H1 (cell line): Measurements from ENCODE around the gene PCDHA1. TPM values are rescaled to one million over a fixed set of nuclear protein-coding genes. Genes with fewer than 3 reads are reported as not detected.

Source experiments
- CTCF ChIA-PET: fragments of 300-600 bp; sonication (Branson Sonifier 250); formaldehyde crosslinking; loops from one replicate; lab custom pipeline; 2021; ENCODE audit not compliant: partially characterized antibody; lab: Charles Lee
- POLR2A ChIA-PET: fragments of 300-600 bp; sonication (Branson Sonifier 250); formaldehyde crosslinking; loops from one replicate; lab custom pipeline; 2021; ENCODE audit warnings: inconsistent platforms; ENCODE audit not compliant: partially characterized antibody; lab: Charles Lee
- DNase-seq, 2 experiments: peaks; one replicate each; pipeline versions ENCODE4 v3.0.0 to v3.0.0-alpha.2; 2010 to 2022; ENCODE audit warnings: low spot score in 2 of 2, low read depth in 1 of 2, mixed read lengths in 1 of 2
- FAIRE-seq: peaks from 2 replicates; lab custom pipeline; 2011; peaks lifted over from hg19 to GRCh38; lab: Jason Lieb, UNC
- H2AFZ ChIP-seq: 2 replicates; pipeline ENCODE4 v1.8.1; 2012; ENCODE audit warnings: low read length, inconsistent platforms
- H2AK5ac ChIP-seq: 2 replicates; pipeline ENCODE4 v1.6.1; 2013; ENCODE audit warnings: low read depth, low read length
- H2BK120ac ChIP-seq: replicated peaks from 2 replicates; pipeline ENCODE3; 2013; ENCODE audit warnings: low read depth, low read length, inconsistent platforms
- H2BK12ac ChIP-seq: 2 replicates; pipeline ENCODE4 v1.6.1; 2013; ENCODE audit warnings: low read depth, low read length
- H2BK15ac ChIP-seq: 2 replicates; pipeline ENCODE4 v1.6.1; 2013; ENCODE audit warnings: low read length
- H2BK20ac ChIP-seq: 2 replicates; pipeline ENCODE4 v1.6.1; 2013; ENCODE audit warnings: low read length
- H2BK5ac ChIP-seq: 2 replicates; pipeline ENCODE4 v1.6.1; 2013; ENCODE audit warnings: low read depth, low read length
- H3K14ac ChIP-seq: 2 replicates; pipeline ENCODE4 v1.6.1; 2013; ENCODE audit warnings: inconsistent platforms; ENCODE audit not compliant: insufficient read length
- H3K18ac ChIP-seq: 2 replicates; pipeline ENCODE4 v1.6.1; 2013; ENCODE audit warnings: low read length; ENCODE audit errors: extremely low read depth
- H3K23ac ChIP-seq: 2 replicates; pipeline ENCODE4 v1.6.1; 2013; ENCODE audit warnings: inconsistent platforms; ENCODE audit not compliant: insufficient read length
- H3K23me2 ChIP-seq: 2 replicates; pipeline ENCODE4 v1.6.1; 2013; ENCODE audit warnings: low read depth, low read length
- H3K27ac ChIP-seq: 2 replicates; pipeline ENCODE4 v1.6.1; 2011; ENCODE audit warnings: low read depth, low read length, inconsistent platforms
- H3K27me3 ChIP-seq, 4 experiments: replicated peaks in 1 of 4; 1 replicate in 1 of 4; 2 replicates in 3 of 4; pipeline versions ENCODE4 v1.6.1 to v1.8.1; 2011 to 2013; ENCODE audit warnings: low read length in 3 of 4, mild to moderate bottlenecking in 3 of 4, inconsistent platforms in 2 of 4, mixed read lengths in 2 of 4, moderate library complexity in 1 of 4; ENCODE audit not compliant: control insufficient read depth in 3 of 4, insufficient read depth in 3 of 4; ENCODE audit errors: extremely low read depth in 1 of 4
- H3K36me3 ChIP-seq, 4 experiments: 2 replicates each; pipeline versions ENCODE4 v1.6.1 to v1.8.1; 2011 to 2013; ENCODE audit warnings: mild to moderate bottlenecking in 4 of 4, low read length in 3 of 4, moderate library complexity in 2 of 4, control low read depth in 1 of 4, inconsistent platforms in 1 of 4; ENCODE audit not compliant: insufficient read depth in 4 of 4, control insufficient read depth in 2 of 4
- H3K4ac ChIP-seq: replicated peaks from 2 replicates; pipeline ENCODE3; 2013; ENCODE audit warnings: low read length, low read depth, mixed read lengths, inconsistent platforms; ENCODE audit not compliant: insufficient read length
- H3K4me1 ChIP-seq, 4 experiments: replicated peaks in 1 of 4; 1 replicate in 1 of 4; 2 replicates in 3 of 4; pipeline versions ENCODE4 v1.6.1 to v1.8.1; 2011 to 2013; ENCODE audit warnings: low read length in 3 of 4, inconsistent platforms in 2 of 4, mixed read lengths in 1 of 4; ENCODE audit not compliant: insufficient read depth in 4 of 4, control insufficient read depth in 3 of 4
- H3K4me2 ChIP-seq, 2 experiments: 2 replicates each; pipeline versions ENCODE4 v1.6.1 to v1.8.1; 2011 to 2013; ENCODE audit warnings: low read depth in 2 of 2, low read length in 2 of 2, control low read depth in 1 of 2, inconsistent platforms in 1 of 2, mild to moderate bottlenecking in 1 of 2; ENCODE audit not compliant: insufficient read depth in 1 of 2
- H3K4me3 ChIP-seq, 4 experiments: fragments of 200-600, 300-600 bp in 1 of 4; sonication (generic), shearing (Covaris generic), sonication (Bioruptor Twin) in 1 of 4; 2 replicates each; pipeline versions ENCODE4 v1.5.1 to v1.8.1; 2011 to 2016; ENCODE audit warnings: low read length in 4 of 4, low read depth in 3 of 4, control low read depth in 2 of 4, inconsistent platforms in 2 of 4, mild to moderate bottlenecking in 2 of 4, mixed read lengths in 1 of 4, moderate library complexity in 1 of 4; ENCODE audit not compliant: insufficient read depth in 2 of 4; ENCODE audit errors: extremely low read depth in 1 of 4
- H3K56ac ChIP-seq: replicated peaks from 2 replicates; pipeline ENCODE3; 2013; ENCODE audit warnings: low read depth, mild to moderate bottlenecking, mixed read lengths, low read length, inconsistent platforms; ENCODE audit not compliant: insufficient read length
- H3K79me1 ChIP-seq: 2 replicates; pipeline ENCODE4 v1.6.1; 2013; ENCODE audit warnings: low read depth, low read length, control low read depth
- H3K79me2 ChIP-seq, 2 experiments: 2 replicates each; pipeline versions ENCODE4 v1.6.1 to v1.8.1; 2012 to 2013; ENCODE audit warnings: low read length in 2 of 2, mild to moderate bottlenecking in 2 of 2, inconsistent platforms in 1 of 2; ENCODE audit not compliant: insufficient read depth in 2 of 2, control insufficient read depth in 1 of 2
- H3K9ac ChIP-seq, 4 experiments: replicated peaks in 1 of 4; 1 replicate in 1 of 4; 2 replicates in 3 of 4; pipeline versions ENCODE4 v1.6.1 to v1.8.1; 2011 to 2013; ENCODE audit warnings: low read depth in 3 of 4, low read length in 3 of 4, control low read depth in 2 of 4, mild to moderate bottlenecking in 2 of 4, moderate library complexity in 2 of 4, inconsistent platforms in 1 of 4; ENCODE audit errors: extremely low read depth in 1 of 4
- H3K9me3 ChIP-seq, 2 experiments: 2 replicates each; pipeline versions ENCODE4 v1.6.1 to v1.8.1; 2012 to 2013; ENCODE audit warnings: mild to moderate bottlenecking in 2 of 2, moderate library complexity in 2 of 2, control low read depth in 1 of 2, inconsistent platforms in 1 of 2, low read depth in 1 of 2, low read length in 1 of 2, mixed read lengths in 1 of 2; ENCODE audit not compliant: insufficient read depth in 2 of 2
- H4K20me1 ChIP-seq, 2 experiments: replicated peaks in 1 of 2; 2 replicates each; pipeline versions ENCODE3 to v1.8.1; 2011 to 2013; ENCODE audit warnings: inconsistent platforms in 2 of 2, low read length in 2 of 2, mild to moderate bottlenecking in 1 of 2; ENCODE audit not compliant: insufficient read depth in 2 of 2, control insufficient read depth in 1 of 2
- H4K5ac ChIP-seq: 2 replicates; pipeline ENCODE4 v1.6.1; 2013; ENCODE audit warnings: low read length, low read depth, mixed read lengths, inconsistent platforms; ENCODE audit not compliant: insufficient read length
- H4K8ac ChIP-seq: 2 replicates; pipeline ENCODE4 v1.8.0; 2013; ENCODE audit warnings: mild to moderate bottlenecking, moderate library complexity, low read length, inconsistent platforms; ENCODE audit not compliant: insufficient read depth; ENCODE audit errors: extremely low read depth
- H4K91ac ChIP-seq: replicated peaks from 2 replicates; pipeline ENCODE3; 2013; ENCODE audit warnings: low read length, mixed read lengths, inconsistent platforms; ENCODE audit not compliant: insufficient read length
- BACH1 ChIP-seq: IDR thresholded peaks from 2 replicates; pipeline ENCODE4 v1.6.1; 2012; ENCODE audit warnings: low read length, improper control_type of control experiment
- CTBP2 ChIP-seq: IDR thresholded peaks from 2 replicates; pipeline ENCODE4 v1.7.0; 2011; ENCODE audit warnings: borderline replicate concordance, mild to moderate bottlenecking, moderate library complexity, mixed read lengths, low read length; ENCODE audit not compliant: insufficient read depth, insufficient read length
- JUND ChIP-seq: IDR thresholded peaks from 2 replicates; pipeline ENCODE4 v1.6.1; 2011; ENCODE audit warnings: mild to moderate bottlenecking, improper control_type of control experiment, low read length
- KDM5A ChIP-seq: fragments of 200-600 bp; IDR thresholded peaks from 2 replicates; pipeline ENCODE4 v1.7.1; 2012; ENCODE audit warnings: mild to moderate bottlenecking, low read length, inconsistent platforms, mixed read lengths
- POLR2AphosphoS5 ChIP-seq: IDR thresholded peaks from 2 replicates; pipeline ENCODE4 v1.6.1; 2011; ENCODE audit warnings: low read depth, low read length
- RFX5 ChIP-seq: IDR thresholded peaks from 2 replicates; pipeline ENCODE4 v1.6.1; 2011; ENCODE audit warnings: low read depth, low read length, improper control_type of control experiment, borderline replicate concordance
- RNF2 ChIP-seq: fragments of 200-900, 300-1000 bp; sonication (generic); IDR thresholded peaks from 2 replicates; pipeline ENCODE4 v1.7.1; 2016; ENCODE audit warnings: borderline replicate concordance, low read depth, mild to moderate bottlenecking, antibody characterized with exemption, low read length; ENCODE audit not compliant: poor library complexity, severe bottlenecking; ENCODE audit errors: missing control alignments
- SAP30 ChIP-seq: fragments of 300-600 bp; sonication (generic); IDR thresholded peaks from 2 replicates; pipeline ENCODE4 v1.7.1; 2012; ENCODE audit warnings: low read length, moderate library complexity, mild to moderate bottlenecking, inconsistent platforms; ENCODE audit not compliant: insufficient read depth, insufficient replicate concordance
- SIN3A ChIP-seq, 2 experiments: IDR thresholded peaks in 1 of 2; conservative IDR thresholded peaks in 1 of 2; 2 replicates each; pipeline ENCODE4 v1.6.1; 2011 to 2012; ENCODE audit warnings: low read length in 2 of 2, improper control_type of control experiment in 1 of 2, low read depth in 1 of 2, mild to moderate bottlenecking in 1 of 2
- SP4 ChIP-seq: IDR thresholded peaks from 2 replicates; pipeline ENCODE4 v1.6.1; 2012; ENCODE audit warnings: low read length, inconsistent platforms
- ZNF274 ChIP-seq: IDR thresholded peaks from 2 replicates; pipeline ENCODE4 v1.7.0; 2012; ENCODE audit warnings: low read length, borderline replicate concordance; ENCODE audit errors: extremely low read depth
- WGBS, 2 experiments: shearing (Covaris generic) in 1 of 2; methylation state at CpG; one replicate each; pipeline versions ENCODE4 v1.1.6 to v1.1.7; 2013 to 2015; ENCODE audit warnings: low lambda C conversion rate in 2 of 2, mixed read lengths in 2 of 2, inconsistent platforms in 1 of 2, low coverage in 1 of 2, missing lambda C conversion rate in 1 of 2; ENCODE audit not compliant: insufficient replicate concordance in 2 of 2, insufficient coverage in 1 of 2, insufficient read length in 1 of 2; ENCODE audit errors: extremely low coverage in 1 of 2, missing lambda C conversion rate in 1 of 2; 5-methylcytosine and 5-hydroxymethylcytosine counted together
- polyA plus RNA-seq, 7 experiments: library from polyadenylated mRNA; depleted of rRNA in 3 of 7; stranded (reverse) in 5 of 7; unstranded in 2 of 7; fragments of >200 nt in 5 of 7; fragments of 200-250 nt in 2 of 7; gene quantifications; 1 replicate in 5 of 7; 2 replicates in 1 of 7; 4 replicates in 1 of 7; pipeline versions ENCODE4 v1.2.1 to v1.2.3, GENCODE V29; 2011 to 2013; ENCODE audit warnings: missing spikeins in 2 of 7, mixed read lengths in 2 of 7
- total RNA-seq: library from RNA; stranded (reverse); fragmentation: NEBNext Ultra II Directional; extraction: Animal tissue kit (Norgen Biotek cat#: 25700); gene quantifications from 2 replicates; pipeline ENCODE4 v1.2.1, GENCODE V29; 2021

PCDHA1 gene
- total and polyA plus RNA-seq, 2 of the 8 experiments (the other 6 are each of a cell fraction or from before 2014, with no cell fraction given): 0.23 to 0.50 TPM

DNA sequence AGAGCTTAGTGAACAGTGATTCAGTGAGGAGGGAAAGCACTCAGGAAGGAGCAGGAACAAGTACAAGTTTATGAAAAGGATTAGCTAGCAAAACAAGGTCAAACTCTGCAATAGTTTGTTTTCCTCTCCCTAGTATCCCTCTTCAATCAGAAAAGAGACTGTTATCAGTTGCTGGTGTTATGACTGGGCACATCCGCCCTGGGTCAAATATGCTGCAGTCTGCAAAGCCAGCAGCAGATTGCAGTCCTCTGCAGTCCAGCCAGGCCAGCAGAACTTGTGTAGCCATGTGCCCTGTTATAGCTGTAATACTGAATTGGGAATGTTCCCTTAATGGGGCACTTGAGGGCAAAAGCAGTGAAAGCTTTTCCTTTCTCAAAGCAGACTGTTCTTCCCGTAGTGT, 192.3 kb downstream of the PCDHA1 start:
- DNase-seq: no peak
- Histone ChIP-seq H4K5ac (no peak overlapping the region), H3K56ac (no peak overlapping the region), H4K8ac (no peak overlapping the region), H3K4me2 (no peak overlapping the region), H3K23me2 (no peaks in the 10 kb centered on the region), H4K91ac (no peak overlapping the region), H3K4me3 (no peak overlapping the region), H3K27ac (no peak overlapping the region), H2AFZ (no peak overlapping the region), H2BK15ac (no peak overlapping the region), H3K9ac (no peak overlapping the region), H3K36me3 (no peaks in the 10 kb centered on the region), H2BK12ac (no peak overlapping the region), H3K4me1 (peaks cover 0 to 8% (median 2%) of the 10 kb centered on the region in 4 experiments; a peak in 6 of 7 replicates), H2BK5ac (no peak overlapping the region), H3K23ac (no peak overlapping the region), H2BK120ac (no peak overlapping the region), H3K9me3 (no peaks in the 10 kb centered on the region), H3K4ac (no peak overlapping the region), H3K79me1 (no peaks in the 10 kb centered on the region), H4K20me1 (peaks cover 0 to 2% of the 10 kb centered on the region in 2 experiments), H3K18ac (no peak overlapping the region), H3K14ac (no peak overlapping the region), H3K79me2 (no peaks in the 10 kb centered on the region; a peak in 1 of 4 replicates), H2AK5ac (no peak overlapping the region), H3K27me3 (no peaks in the 10 kb centered on the region), H2BK20ac (no peak overlapping the region)
- WGBS, 2 experiments: 80% methylated on average over 2 of the region's 2 CpGs; no CpG with 5 or more reads in 1 of the 2 experiments
- FAIRE-seq: no peak
- POLR2A ChIA-PET: interaction anchor here (1.0 to 4.3 kb wide), 5 partner anchors 8 to 62 kb away, joined by 3 to 22 read pairs (median 7); partner anchors contain the start of gene PCDHAC2
- CTCF ChIA-PET: interaction anchor here (0.8 to 4.2 kb wide), 6 partner anchors 12 to 96 kb away, joined by 3 to 18 read pairs (median 4); partner anchors contain the start of genes PCDHA13 and PCDHAC2
- TF ChIP-seq RFX5 (no peak), KDM5A (no peak), CTBP2 (no peak), POLR2AphosphoS5 (no peak), ZNF274 (no peak), SP4 (no peak), SAP30 (no peak), JUND (no peak), SIN3A (conservative IDR thresholded peaks at IDR 0.05 in 1 of 2, IDR thresholded peaks at IDR 0.05 in 1 of 2; ENCODE audit: low read depth in 1 of 2, low read length in 2 of 2) (no peak), RNF2 (no peak), BACH1 (no peak)
